Karpas-422 (cell line): Measurements from ENCODE around the gene TAAR6. TPM values are rescaled to one million over a fixed set of nuclear protein-coding genes. Genes with fewer than 3 reads are reported as not detected.
"Not testable (repeated sequence)": the region's sequence is repeated elsewhere in the genome, so short reads cannot be mapped to it uniquely, and the experiment has no call there.

Experiments used
- DNase-seq: peaks from one replicate; pipeline ENCODE4 v3.0.0-alpha.2; 2015
- H2AFZ ChIP-seq: fragments of 200-600 bp; sonication (generic); 2 replicates; pipeline ENCODE4 v1.6.1; 2014; ENCODE audit warnings: antibody characterized with exemption, low read length, mixed read lengths
- H3K27ac ChIP-seq: fragments of 200-600 bp; sonication (generic); 2 replicates; pipeline ENCODE4 v1.5.1; 2014; ENCODE audit warnings: mild to moderate bottlenecking, low read length, moderate library complexity
- H3K27me3 ChIP-seq: fragments of 200-600 bp; sonication (generic); 2 replicates; pipeline ENCODE4 v1.6.1; 2014; ENCODE audit warnings: low read length, mixed read lengths
- H3K36me3 ChIP-seq: fragments of 200-600 bp; sonication (generic); 2 replicates; pipeline ENCODE4 v1.6.1; 2014; ENCODE audit warnings: low read length, mixed read lengths; ENCODE audit not compliant: insufficient read depth
- H3K4me1 ChIP-seq: fragments of 200-600 bp; sonication (generic); 2 replicates; pipeline ENCODE4 v1.6.1; 2014; ENCODE audit warnings: mild to moderate bottlenecking, low read length, mixed read lengths
- H3K4me2 ChIP-seq: fragments of 200-600 bp; sonication (generic); 2 replicates; pipeline ENCODE4 v1.6.1; 2014; ENCODE audit warnings: low read length, low read depth, mild to moderate bottlenecking; ENCODE audit not compliant: poor library complexity, severe bottlenecking
- H3K4me3 ChIP-seq: fragments of 200-600 bp; sonication (generic); 2 replicates; pipeline ENCODE4 v1.5.1; 2014; ENCODE audit warnings: mild to moderate bottlenecking, antibody characterized with exemption, low read length, mixed read lengths
- H3K79me2 ChIP-seq: fragments of 200-600 bp; sonication (generic); 2 replicates; pipeline ENCODE4 v1.6.1; 2014; ENCODE audit warnings: mild to moderate bottlenecking, low read length, mixed read lengths
- H3K9ac ChIP-seq: fragments of 200-600 bp; sonication (generic); 2 replicates; pipeline ENCODE4 v1.6.0; 2014; ENCODE audit warnings: low read length
- H3K9me2 ChIP-seq: fragments of 200-600 bp; sonication (generic), shearing (Covaris generic); replicated peaks from 2 replicates; pipeline ENCODE4 v1.6.0; 2014; ENCODE audit warnings: mild to moderate bottlenecking, low read length, moderate library complexity; ENCODE audit not compliant: insufficient read depth
- H3K9me3 ChIP-seq: fragments of 300-700, 200-600 bp; sonication (generic); 2 replicates; pipeline ENCODE4 v1.6.1; 2014; ENCODE audit warnings: low read length, mixed read lengths
- H4K20me1 ChIP-seq: fragments of 200-600 bp; sonication (generic); 2 replicates; pipeline ENCODE4 v1.6.1; 2014; ENCODE audit warnings: mild to moderate bottlenecking, antibody characterized with exemption, low read length, low read depth; ENCODE audit not compliant: insufficient read depth
- total RNA-seq: library from RNA; depleted of rRNA; stranded (reverse); fragments of >200 nt; shearing (Covaris generic); gene quantifications from 2 replicates; pipeline ENCODE4 v1.2.3, GENCODE V29; 2014; ENCODE audit warnings: low replicate concordance; rRNA removed

The TAAR6 gene
- total RNA-seq, result not detected in 2 replicates

DNA sequence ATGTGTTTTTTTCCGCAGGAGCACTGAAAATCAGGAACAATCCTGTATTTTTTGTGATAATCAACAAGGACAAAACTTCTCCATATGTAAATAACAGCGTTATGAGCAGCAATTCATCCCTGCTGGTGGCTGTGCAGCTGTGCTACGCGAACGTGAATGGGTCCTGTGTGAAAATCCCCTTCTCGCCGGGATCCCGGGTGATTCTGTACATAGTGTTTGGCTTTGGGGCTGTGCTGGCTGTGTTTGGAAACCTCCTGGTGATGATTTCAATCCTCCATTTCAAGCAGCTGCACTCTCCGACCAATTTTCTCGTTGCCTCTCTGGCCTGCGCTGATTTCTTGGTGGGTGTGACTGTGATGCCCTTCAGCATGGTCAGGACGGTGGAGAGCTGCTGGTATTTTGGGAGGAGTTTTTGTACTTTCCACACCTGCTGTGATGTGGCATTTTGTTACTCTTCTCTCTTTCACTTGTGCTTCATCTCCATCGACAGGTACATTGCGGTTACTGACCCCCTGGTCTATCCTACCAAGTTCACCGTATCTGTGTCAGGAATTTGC lies at the start of gene TAAR6:
TSS of gene TAAR6 (plus strand) at position 102 of the 557 bp plus-strand sequence. CDS start at position 102, 0 bp downstream.
- H3K4me3 ChIP-seq, result no peak within 1 kb of the TSS
- H2AFZ ChIP-seq, result no peak within 1 kb of the TSS
- no peaks in the 10 kb centered on the region for H3K27me3 ChIP-seq
- no peaks in the 10 kb centered on the region for H3K36me3 ChIP-seq
- no peaks in the 10 kb centered on the region for H3K79me2 ChIP-seq
- no peaks in the 10 kb centered on the region for H3K9me3 ChIP-seq
- no peak within 1 kb of the TSS for H3K9ac ChIP-seq
- no peak for DNase-seq
- H3K4me2 ChIP-seq, result no peak within 1 kb of the TSS
- H3K4me1 ChIP-seq, result no peaks in the 10 kb centered on the region
- no peaks in the 10 kb centered on the region for H4K20me1 ChIP-seq
- H3K27ac ChIP-seq, result no peak within 1 kb of the TSS
- H3K9me2 ChIP-seq, result no peaks in the 10 kb centered on the region

DNA sequence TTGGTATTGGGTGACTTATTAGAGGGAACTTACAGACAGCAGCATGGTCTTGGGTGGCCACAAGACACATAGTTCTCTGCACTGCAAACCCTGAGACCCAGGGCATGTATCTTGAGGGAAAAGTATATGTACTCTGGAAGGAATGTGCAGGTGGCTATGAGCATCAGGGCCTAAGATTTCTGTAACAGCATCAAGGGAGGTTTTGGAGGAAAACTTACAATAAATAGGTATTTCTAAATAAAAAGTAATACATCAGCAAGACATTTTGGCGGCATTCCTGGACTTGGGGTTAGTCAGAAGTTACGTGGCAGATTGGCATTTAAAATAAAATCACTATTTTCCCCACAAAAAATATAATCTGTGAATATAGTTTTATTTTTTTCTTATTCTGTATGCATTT lies 49.2 kb upstream of the TAAR6 start:
- Histone ChIP-seq H2AFZ (no peak overlapping the region), H3K9me3 (no peaks in the 10 kb centered on the region), H3K4me1 (peaks cover 5% of the 10 kb centered on the region; the same call in 1 of the 2 replicates), H3K9me2 (no peaks in the 10 kb centered on the region), H3K9ac (no peak overlapping the region), H3K36me3 (no peaks in the 10 kb centered on the region), H3K27ac (no peak overlapping the region), H4K20me1 (no peaks in the 10 kb centered on the region), H3K27me3 (no peaks in the 10 kb centered on the region), H3K4me2 (no peak overlapping the region), H3K4me3 (no peak overlapping the region), H3K79me2 (no peaks in the 10 kb centered on the region)
- no peak for DNase-seq

GRCh38 chr6:132524646-132525045 lies 45.5 kb upstream of the TAAR6 start:
- Histone ChIP-seq H3K27me3 (no peaks in the 10 kb centered on the region), H3K9me2 (no peaks in the 10 kb centered on the region), H3K4me3 (no peak overlapping the region), H3K27ac (no peak overlapping the region), H3K9ac (no peak overlapping the region), H2AFZ (no peak overlapping the region), H3K79me2 (no peaks in the 10 kb centered on the region), H3K9me3 (no peaks in the 10 kb centered on the region), H3K4me1 (peaks cover 30% of the 10 kb centered on the region), H4K20me1 (no peaks in the 10 kb centered on the region), H3K4me2 (no peak overlapping the region), H3K36me3 (no peaks in the 10 kb centered on the region)
- no peak for DNase-seq

DNA sequence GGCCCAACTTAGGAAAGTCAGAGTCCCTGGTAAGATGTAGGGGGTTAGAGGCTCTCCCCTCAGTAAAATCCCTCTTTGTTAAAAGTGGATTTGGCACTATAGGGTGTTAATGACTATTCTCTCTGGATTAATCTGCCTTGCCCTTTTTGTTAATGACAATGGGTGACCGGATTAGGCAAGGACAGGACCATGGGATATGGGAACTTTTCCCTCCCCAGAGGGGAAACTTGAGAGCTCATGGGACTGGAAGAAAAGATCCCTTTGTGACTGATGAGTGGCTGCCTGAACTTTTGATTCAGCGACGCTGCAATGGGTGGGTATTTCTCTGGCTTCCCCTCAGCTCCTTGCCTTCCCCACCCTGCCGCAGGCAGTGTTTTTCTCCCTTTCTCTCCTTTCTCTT lies 44.3 kb upstream of the TAAR6 start:
- no peaks in the 10 kb centered on the region for H4K20me1 ChIP-seq
- H2AFZ ChIP-seq, result no peak overlapping the region
- no peak overlapping the region for H3K9ac ChIP-seq
- no peak overlapping the region for H3K4me3 ChIP-seq
- no peak overlapping the region for H3K27ac ChIP-seq
- no peaks in the 10 kb centered on the region for H3K36me3 ChIP-seq
- no peaks in the 10 kb centered on the region for H3K9me2 ChIP-seq
- no peaks in the 10 kb centered on the region for H3K27me3 ChIP-seq
- H3K4me1 ChIP-seq, result peaks cover 37% of the 10 kb centered on the region
- H3K4me2 ChIP-seq, result no peak overlapping the region
- no peaks in the 10 kb centered on the region for H3K9me3 ChIP-seq
- H3K79me2 ChIP-seq, result no peaks in the 10 kb centered on the region
- DNase-seq, result no peak

DNA sequence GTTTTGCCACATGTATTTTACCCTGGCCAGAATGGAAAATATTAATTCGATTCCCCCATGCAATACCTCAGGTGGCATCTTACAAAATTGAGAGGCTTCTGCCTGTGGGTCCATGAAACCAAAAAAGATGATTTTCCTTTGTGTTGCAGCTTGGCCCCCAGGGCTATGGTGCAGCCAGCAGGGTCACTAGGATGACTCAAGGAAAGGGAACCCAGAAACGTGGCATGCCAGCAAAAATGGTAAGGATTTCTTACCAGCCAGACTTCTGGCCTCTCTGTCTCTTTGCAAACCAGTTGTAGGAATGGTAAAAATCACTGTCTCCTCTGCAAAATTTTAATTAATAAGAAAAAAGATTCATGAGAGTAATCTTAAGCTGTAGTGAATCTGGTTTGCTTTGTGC lies 43.7 kb upstream of the TAAR6 start:
- no peaks in the 10 kb centered on the region for H3K9me3 ChIP-seq
- H3K79me2 ChIP-seq, result no peaks in the 10 kb centered on the region
- no peaks in the 10 kb centered on the region for H3K36me3 ChIP-seq
- H3K27me3 ChIP-seq, result no peaks in the 10 kb centered on the region
- H3K4me1 ChIP-seq, result peaks cover 37% of the 10 kb centered on the region
- H3K9ac ChIP-seq, result no peak overlapping the region
- H3K27ac ChIP-seq, result no peak overlapping the region
- DNase-seq, result no peak
- no peaks in the 10 kb centered on the region for H4K20me1 ChIP-seq
- no peak overlapping the region for H3K4me3 ChIP-seq
- H3K9me2 ChIP-seq, result no peaks in the 10 kb centered on the region
- no peak overlapping the region for H3K4me2 ChIP-seq
- H2AFZ ChIP-seq, result no peak overlapping the region

DNA sequence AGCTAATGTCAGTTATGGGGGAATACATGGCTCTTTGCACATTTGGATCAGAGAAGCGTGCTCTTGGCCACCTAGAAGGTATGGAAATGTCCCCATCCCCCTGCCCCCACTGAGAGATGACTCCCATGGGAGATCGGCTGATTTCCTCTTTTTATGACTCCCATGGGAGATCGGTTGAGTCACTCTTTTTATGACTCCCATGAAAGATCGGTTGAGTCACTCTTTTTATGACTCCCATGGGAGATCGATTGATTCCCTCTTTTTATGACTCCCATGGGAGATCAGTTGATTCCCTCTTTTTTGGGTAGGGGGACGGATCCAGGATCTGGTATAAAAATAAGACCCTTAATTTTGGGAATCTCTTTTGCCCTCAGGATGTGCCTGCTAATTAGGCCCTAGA lies 42.3 kb upstream of the TAAR6 start:
- Histone ChIP-seq H4K20me1 (no peaks in the 10 kb centered on the region), H3K79me2 (no peaks in the 10 kb centered on the region), H3K27me3 (no peaks in the 10 kb centered on the region), H3K4me2 (no peak overlapping the region), H2AFZ (no peak overlapping the region), H3K4me3 (no peak overlapping the region), H3K36me3 (no peaks in the 10 kb centered on the region), H3K4me1 (peaks cover 32% of the 10 kb centered on the region), H3K27ac (no peak overlapping the region), H3K9ac (no peak overlapping the region), H3K9me2 (no peaks in the 10 kb centered on the region), H3K9me3 (no peaks in the 10 kb centered on the region)
- DNase-seq, result peak; percentile 77

DNA sequence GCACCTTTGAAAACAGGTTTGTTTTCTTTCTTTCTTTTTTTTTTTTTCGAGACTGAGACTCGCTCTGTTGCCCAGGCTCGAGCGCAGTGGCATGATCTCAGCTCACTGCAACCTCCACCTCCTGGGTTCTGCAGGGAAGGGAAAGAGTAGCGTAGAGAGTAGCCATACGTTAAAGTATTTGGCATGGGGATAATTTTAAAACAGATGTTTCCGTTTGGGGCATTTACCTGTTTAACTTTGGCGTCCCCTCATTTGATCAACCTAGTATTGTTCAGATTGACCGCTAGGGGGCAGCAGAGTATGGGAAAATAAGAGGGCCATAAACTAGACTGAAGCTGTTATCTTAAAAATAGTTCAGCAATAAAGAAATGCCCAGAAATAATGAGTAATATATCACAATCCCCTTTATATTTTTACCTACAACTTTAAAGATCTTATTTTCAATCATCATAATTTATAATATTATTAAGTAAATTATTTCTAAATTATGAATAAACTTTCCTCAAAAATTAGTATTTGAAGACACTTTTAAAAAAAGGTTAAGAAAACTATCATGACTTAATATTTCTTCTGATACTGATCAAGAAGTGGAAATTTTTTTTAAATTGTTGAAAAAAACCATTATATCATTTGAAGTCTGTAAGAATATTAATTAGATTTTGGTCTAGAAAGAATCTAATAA lies 39.7 kb upstream of the TAAR6 start:
- Histone ChIP-seq H3K79me2 (no peaks in the 10 kb centered on the region), H3K9me3 (no peaks in the 10 kb centered on the region), H3K4me2 (peak overlapping the region; percentile 76), H3K9ac (peak overlapping the region; percentile 60), H3K27ac (no peak overlapping the region), H4K20me1 (no peaks in the 10 kb centered on the region), H2AFZ (peak overlapping the region; percentile 65), H3K36me3 (no peaks in the 10 kb centered on the region), H3K4me3 (peak overlapping the region; percentile 62), H3K9me2 (no peaks in the 10 kb centered on the region), H3K4me1 (peaks cover 32% of the 10 kb centered on the region), H3K27me3 (no peaks in the 10 kb centered on the region)
- peak; percentile 91 for DNase-seq

- H3K9me3 ChIP-seq, H3K9me2 ChIP-seq, H4K20me1 ChIP-seq, H3K4me3 ChIP-seq, H3K27ac ChIP-seq, H3K4me2 ChIP-seq, H3K4me1 ChIP-seq, H3K36me3 ChIP-seq, DNase-seq, H3K27me3 ChIP-seq, H3K9ac ChIP-seq, H3K79me2 ChIP-seq, H2AFZ ChIP-seq: not testable (repeated sequence)
Observed at GRCh38 chr6:132534546-132534945, 35.6 kb upstream of the TAAR6 start.
